Ureter (tissue), 1 donor: Measurements from ENCODE around the gene EML3. TPM values are rescaled to one million over a fixed set of nuclear protein-coding genes. Genes with fewer than 3 reads are reported as not detected.
"Not testable (repeated sequence)": the region's sequence is repeated elsewhere in the genome, so short reads cannot be mapped to it uniquely, and the experiment has no call there.

Experiments used
- DNase-seq: peaks from one replicate; pipeline ENCODE4 v3.0.0-alpha.2; 2020; ENCODE audit warnings: low spot score
- total RNA-seq: library from RNA; stranded (reverse); gene quantifications from one replicate; pipeline ENCODE4 v1.2.4, GENCODE V29; 2023
- donor health status: DM: yes; HTN: yes; CAD: no.

The EML3 gene
- total RNA-seq, 1 donor from 2014 or later = 83.2 TPM

DNA sequence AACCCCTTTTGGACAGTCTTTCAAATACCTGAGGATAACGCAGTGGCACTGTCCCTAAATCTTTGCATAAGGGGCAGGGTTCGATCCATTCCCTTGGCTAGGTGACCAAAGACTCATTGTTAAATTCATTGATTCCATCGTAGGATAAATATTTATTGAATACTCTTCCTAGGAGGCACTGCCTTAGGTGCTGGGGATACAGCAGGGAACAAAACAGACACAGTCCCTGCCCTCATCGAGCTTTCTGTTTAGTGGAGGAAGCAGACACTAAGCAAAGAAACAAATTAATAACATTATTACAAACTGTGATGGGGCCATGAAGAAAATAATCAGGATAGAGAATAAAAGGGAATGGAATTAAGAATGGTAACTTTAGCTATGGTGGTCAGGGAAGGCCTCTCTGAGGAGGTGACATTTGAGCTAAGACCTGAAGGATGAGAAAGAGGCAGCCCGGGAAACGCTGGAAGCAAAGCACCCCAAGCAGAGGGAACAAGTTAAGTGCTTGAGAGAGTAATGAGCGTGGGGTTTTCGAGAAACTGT, 8.5 kb upstream of the EML3 start:
- no peak for DNase-seq

DNA sequence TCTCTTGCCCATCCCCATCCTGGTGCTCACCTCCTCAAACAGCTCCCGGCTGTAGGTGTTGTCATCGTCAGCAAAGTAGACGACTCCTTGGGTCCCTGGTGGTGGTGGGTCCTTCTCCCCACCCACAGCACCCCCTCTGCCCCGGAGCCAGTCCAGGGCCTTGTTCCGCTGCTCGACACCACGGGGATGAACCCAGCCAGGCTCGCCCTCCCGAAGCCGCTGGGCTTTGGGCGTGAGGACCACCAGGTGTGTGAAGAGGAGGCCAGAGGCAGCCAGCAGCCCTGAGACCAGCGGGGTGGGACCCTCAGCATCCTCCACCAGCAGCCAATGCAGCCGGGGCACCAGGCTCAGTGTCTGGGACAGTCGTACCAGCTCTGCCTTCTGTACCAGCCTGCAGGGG, 4.4 kb upstream of the EML3 start:
- not testable (repeated sequence) for DNase-seq

DNA sequence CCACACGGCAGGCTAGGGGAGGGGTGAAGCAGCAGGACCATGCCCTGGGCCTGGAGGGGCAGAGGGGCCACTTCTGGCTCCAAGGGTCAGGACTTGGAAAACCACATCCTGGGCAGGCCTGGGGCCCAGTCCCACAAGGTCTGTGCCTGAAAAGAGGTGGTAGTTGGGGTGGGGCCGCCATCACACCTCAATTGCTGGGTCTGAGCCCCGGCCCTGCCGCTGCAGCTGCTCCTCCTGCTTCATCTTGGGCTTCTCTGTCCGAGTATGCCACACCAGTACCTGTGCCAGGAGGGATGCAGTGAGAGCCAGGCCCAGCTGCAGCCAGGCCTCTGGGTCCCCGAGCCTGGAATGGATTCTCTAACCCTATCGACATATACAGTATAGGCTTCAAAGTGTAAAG, 2.9 kb upstream of the EML3 start:
- no peak for DNase-seq

- DNase-seq = no peak
Observed at GRCh38 chr11:62614275-62614674, 1.7 kb upstream of the EML3 start.

DNA sequence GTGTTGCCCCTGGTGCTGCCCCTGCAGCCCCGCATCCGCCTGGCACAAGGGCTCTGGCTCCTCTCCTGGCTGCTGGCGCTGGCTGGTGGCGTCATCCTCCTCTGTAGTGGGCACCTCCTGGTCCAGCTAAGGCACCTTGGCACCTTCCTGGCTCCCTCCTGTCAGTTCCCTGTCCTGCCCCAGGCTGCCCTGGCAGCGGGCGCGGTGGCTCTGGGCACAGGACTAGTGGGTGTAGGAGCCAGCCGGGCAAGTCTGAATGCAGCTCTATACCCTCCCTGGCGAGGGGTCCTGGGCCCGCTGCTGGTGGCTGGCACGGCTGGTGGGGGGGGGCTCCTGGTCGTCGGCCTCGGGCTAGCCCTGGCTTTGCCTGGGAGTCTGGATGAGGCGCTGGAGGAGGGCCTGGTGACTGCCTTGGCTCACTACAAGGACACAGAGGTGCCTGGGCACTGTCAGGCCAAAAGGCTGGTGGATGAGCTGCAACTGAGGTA, 760 bp upstream of the EML3 start:
- no peak for DNase-seq

DNA sequence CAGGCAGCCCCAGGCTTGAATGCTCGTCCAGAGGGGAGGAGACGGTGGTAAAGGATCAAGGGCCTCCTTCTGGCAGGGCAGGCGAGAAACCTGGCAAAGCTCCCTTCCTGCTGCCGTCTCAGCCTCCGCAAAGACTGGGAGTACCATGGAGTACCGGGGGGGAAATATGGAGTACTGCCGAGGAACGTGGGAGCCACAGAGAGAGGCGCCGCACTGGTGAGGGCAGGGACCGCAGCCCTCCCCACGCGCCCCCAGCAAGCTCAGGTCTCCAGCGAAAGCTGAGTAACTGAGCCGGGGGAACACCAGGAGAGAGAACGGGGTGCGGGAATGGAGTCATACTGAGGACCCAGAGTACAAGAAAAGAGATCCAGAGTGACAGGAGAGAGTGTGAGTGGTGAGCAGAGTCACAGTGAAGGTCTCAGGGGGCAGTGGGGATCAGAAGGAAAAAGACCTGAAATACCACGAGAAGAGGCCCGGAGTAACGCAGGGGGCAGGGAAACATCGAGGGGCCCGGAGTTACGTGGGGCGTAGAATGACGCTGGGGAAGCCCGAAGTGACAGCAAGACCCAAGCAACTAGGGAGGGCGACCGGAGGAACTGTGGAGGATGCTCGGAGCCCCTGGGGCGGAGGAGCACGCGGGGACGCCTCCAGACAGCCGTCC, 740 bp downstream of the EML3 start:
- DNase-seq = peak; percentile 67

DNA sequence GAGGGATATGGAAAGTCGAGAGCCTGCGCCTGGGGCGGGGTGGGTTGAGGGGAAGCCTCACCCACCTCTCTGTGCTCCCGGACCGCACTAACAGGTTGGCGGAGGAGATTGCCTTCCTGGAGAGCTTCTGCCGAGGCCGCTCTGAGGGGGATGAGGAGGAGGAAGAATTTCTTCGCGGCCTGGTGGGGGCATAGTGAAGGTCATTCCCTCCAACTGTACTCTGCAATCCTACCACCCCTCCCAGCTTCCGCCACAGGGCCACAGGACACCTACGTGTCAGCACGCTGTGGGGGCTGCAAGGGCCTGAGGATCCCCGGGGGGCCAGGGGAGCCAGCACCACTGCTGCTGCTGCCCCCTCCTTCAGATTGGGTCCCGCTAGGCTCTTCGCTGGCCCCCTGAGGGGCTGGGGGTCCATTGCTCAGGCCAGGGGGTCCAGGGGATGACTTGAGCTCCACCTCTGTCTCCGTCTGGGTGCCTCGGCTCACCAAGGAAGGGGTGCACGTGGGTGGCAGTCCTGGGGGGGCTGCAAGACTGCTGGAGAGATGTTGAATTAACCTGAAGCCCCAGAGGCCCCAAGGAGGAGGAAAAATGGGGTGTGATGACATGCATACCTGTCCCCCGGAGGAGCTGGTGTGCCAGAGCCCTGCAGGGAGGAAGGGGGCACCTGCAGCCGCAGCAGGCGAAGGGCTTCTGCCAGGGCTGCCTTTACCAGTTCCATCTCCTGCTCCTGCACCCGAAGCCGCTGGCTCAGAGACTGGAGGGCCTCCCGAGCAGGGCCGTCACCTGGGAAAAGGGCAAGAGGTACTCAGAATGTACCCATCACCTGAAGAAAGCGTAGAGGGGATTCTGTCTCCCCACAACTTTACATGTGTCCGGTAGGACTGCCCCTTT, 1.5 kb downstream of the EML3 start:
- DNase-seq = no peak

- DNase-seq = no peak
Observed at GRCh38 chr11:62610403-62610802, 2.2 kb downstream of the EML3 start.

DNA sequence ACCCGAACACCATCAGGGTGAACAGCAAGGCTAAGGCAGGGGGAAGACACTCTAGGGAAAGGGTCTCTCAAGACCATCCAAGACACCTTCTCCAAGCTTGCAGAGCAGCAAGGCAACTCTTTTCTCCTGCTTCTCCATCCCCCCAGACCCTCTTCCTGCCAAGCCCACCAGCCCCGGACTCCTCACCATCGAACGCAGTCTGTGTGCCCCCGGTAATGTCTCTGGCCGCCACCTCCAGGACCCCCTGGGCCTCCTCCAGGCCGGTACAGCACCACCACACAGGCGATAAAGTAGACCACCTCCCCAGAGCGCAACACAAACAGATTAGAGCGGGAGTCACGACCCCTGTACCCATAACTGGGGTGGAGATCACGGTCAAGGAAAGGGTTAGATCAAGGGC, 3.8 kb downstream of the EML3 start:
- no peak for DNase-seq

- no peak for DNase-seq
Observed at GRCh38 chr11:62607714-62608113, 4.9 kb downstream of the EML3 start.

DNA sequence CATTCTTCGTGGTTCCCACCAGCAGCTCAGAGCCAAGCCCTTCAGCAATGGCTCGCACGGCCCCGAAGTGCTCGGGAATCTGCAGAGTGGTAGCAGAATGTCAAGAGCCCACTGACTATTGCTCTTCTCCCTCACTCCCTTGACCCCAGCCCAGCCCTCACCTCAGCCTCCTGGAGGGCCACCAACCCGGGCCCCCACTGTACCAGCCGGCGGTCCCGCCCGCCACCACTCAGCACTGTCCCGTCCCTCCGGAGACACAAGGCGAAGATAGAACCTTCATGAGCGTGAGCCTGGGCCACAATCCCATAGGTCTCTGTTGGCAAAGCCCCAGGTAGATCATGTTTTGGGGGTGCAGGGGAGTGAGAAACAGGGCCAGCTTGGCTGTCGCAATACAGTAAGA, 6.7 kb downstream of the EML3 start:
- DNase-seq = no peak

- no peak for DNase-seq
Observed at GRCh38 chr11:62605467-62605866, 7.1 kb downstream of the EML3 start.

GRCh38 chr11:62604460-62605120, 8.0 kb downstream of the EML3 start:
- DNase-seq = no peak

DNA sequence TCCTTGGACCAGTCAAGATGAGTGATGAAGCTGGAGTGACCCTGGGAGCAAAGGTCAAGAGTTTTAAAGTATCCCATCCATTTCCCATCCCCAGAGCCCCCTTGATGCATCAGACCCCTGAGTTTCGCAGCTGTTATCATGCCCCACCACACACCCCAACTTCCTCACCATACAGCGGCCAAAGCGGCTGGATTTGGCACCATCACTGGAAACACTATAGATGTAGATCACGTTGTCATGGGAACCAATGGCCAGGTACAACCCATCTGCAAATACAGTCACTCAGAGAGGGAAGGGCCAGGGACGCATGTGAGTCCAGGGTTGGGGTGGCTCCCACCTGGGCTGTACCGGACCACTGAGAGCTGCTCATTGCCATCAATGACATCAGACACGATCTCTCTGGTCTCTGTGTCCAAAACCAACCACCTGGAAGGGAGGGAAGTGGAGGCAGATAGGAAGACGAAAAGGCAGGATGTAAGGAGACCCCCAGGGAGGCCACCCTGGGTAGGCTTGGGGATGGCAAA, 8.7 kb downstream of the EML3 start:
- no peak for DNase-seq

- no peak for DNase-seq
Observed at GRCh38 chr11:62603072-62603408, 9.5 kb downstream of the EML3 start.

DNA sequence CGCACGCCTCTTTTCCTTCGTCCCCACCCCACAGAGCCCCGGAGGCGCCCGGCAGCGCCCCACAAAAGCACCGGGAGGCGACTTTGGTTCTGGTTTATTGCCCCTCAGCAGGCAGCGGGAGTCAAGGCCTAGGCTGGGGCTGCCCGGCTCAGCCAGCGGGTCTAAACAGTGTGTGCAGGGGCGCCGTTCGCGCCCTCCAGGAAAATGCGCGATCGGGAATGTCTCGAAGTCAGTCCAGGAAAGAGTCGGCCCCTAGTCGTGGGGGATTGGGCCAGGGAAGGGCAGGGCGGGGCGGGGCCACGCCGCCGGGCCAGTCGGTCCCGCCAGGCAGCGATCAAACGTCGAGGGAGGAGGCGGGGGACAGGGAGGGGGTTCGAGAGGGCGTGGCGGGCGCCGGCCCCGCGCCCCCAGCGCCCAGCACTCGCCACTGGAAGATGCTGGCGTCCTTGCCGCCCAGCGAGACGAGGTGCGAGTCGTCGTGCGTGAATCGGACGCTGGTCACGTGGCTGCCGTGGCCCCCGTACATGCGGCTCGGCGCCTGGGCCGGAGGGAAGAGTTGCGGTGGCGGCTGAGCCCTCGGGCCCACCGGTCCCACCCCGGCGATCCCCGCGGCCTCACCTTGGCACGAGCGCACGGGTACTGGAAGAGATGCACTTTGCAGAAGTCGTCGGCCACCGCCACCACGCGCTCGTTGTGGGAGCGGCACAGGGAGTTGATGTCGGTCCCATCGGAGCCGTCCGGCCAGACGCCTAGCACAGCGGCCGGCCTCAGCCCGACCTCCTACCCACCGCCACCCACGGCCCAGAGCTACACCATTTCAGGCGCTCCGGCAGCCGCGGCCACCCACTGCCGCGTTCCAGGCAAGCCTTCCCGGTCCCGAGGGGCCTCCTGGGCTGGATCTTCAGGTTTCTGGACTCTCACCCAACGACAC, 10.2 kb downstream of the EML3 start:
- DNase-seq = peak; percentile 84

- DNase-seq = peak; percentile 99
Observed at GRCh38 chr11:62601372-62602140, 11.0 kb downstream of the EML3 start, which contains the start of gene MTA2. MTA2 (minus strand) TSS chr11:62601865; CDS start chr11:62601450, 415 bp downstream.

DNA sequence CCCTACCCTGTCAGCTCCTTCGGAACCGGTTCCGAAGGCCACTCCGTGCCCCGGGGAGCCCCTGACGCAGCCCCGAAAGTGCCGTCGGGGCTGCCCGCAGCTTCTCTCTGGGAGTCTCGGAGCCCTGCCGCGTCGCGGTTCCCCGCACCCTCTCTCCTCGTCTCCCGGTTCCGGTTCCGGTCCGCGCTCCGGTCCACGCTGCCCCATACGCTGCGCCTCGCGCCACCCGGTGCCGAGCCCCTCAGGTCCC, 11.5 kb downstream of the EML3 start:
- DNase-seq = peak; percentile 75

DNA sequence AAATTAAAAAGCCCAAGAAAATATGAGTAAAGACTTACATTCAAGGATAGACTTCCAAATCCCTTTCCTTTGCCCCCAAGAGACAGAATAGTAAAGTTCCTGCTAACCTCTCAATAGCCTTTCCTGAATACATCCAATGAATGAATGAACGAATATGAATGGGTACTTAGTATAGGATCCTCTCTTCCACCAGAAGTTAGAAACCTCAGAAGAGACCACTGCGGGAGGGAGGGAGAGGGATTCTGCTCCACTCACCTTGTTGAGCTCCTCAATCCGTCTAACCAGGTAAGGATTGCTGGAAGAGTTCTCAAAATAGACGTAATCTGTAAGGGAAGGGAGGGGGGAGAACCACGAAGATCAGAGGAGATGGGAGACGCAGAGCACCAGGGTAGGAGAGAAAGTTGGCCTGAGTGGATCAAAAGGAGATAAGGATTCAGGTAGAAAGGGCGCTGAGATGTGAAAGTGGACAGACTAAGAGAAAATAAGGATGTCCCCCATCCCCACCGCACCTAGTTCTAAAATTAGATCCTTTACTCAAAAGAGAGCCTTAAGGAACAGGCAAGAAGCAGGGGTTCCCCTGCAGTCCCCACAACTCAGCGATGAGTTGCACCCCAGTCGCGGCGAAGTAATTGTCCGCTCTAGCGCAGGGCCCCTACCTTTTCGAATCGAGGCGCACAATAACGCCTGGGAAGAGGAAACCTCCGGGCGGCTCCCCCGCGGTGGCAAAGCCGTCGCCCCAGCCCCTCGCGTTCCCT, 12.0 kb downstream of the EML3 start:
- no peak for DNase-seq

DNA sequence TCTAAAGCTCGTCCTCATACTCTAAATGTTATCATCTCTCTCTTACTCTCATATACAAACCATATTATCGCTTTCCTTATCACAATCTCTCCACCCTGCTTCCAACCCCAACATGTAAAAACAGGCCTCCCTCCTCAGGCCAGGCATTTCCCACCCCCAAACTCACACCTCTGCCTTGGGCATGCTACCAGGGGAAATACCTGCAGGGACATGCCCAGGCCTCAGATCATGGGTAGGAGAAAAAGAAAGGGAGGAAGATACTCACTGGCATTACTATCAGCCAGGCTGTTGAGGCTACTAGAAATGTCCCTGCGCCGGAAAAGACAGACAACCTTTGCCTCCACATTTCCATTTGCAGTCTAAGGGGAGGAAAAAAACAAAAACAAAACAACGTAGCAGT, 12.7 kb downstream of the EML3 start:
- DNase-seq = peak; percentile 79
